ENCODE measurements around the gene MED10.

The MED10 gene

DNA sequence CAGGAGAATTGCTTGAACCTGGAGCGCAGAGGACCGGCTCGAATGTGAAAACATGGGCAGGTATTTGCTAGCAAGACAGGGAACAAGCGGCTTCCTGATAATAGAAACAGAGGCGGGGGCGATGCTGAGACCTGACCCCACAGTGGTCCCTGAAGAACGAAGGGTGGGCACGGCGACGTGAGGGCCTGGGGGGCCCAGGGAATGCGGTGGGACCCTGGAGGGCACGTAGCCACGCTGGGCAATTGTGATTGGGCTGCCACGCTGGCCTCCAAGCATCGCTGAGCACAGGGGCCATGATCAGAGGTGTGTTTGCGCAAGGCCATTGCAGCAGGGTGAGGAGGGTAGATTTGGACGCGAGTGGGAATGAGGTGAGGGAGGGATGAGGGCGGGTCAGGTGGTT, 30.7 kb downstream of the MED10 start:
- no peak for DNase-seq

- no peak for DNase-seq
Measured at GRCh38 chr5:6347165-6347564, 31.2 kb downstream of the MED10 start.

- no peak for DNase-seq
Measured at GRCh38 chr5:6344593-6344989, 33.8 kb downstream of the MED10 start.

DNA sequence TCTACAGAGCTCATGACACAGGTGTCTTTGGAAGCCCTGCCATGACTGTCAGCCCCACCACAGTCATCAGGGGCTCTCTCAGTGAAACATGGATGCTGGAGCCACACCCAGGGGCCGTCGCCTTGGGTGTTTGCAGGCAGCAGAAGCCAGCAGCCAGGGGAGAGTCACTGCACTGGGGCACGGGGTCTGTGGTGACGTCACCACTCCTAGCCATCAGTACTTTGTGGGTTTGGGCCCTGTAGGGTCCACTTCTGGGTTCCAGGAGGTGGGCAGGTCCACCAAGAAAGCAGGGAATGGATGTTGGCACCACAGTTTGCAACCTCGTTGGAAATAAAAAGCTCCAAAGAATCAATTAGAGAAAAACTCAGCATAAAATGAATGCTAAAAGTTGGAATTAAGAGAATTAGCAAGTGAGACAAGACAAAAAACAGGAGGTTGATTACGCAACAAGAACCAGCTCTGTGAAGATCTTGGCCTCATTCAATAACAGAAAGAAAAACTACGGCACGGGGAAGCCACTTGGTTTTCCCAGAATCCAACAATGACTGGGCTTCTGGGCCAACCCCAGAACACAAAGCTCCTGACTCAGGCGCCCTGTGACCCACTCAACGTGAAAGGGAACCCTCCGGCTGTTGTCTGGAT, 34.3 kb downstream of the MED10 start:
- no peak for DNase-seq

- no peak for DNase-seq
Measured at GRCh38 chr5:6342689-6343315, 35.5 kb downstream of the MED10 start.

DNA sequence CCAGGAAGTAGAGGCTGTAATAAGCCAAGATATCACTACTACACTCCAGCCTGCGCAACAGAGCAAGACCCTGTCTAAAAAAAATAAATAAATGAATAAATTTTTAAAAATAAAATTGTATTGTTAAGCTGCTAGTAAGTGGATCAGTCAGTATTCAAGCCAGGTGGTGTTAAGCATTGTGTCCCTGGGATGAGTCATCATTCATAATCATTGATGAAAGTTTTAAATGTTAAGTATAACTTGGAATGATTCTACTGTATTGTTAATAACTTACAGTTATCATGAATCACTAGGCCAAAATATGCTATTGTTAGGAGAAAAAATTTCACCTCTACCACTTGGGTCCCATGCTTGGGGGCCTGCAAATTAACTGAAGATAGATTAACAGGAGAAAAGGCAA, 38.2 kb downstream of the MED10 start:
- no peak for DNase-seq

- no peak for DNase-seq
Measured at GRCh38 chr5:6338871-6339270, 39.5 kb downstream of the MED10 start.

DNA sequence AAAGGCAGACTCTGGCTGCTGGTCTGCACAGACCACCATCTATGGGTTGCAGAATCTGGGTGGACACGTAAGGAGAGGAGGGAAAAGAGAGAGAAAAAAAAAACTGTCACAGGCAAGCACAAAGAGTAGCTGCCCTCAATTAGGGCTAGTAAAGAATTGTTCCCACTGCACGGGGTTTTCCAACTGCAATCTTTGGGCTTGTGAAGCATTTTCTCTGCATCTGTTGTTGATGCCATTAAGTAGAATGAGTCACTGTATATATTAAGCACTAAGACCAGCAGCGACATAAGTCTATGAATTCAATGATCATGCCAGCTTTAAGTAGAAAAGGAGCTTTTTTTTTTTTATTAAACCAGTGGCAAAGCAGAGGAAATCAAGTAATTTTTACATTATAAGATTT, 40.2 kb downstream of the MED10 start:
- DNase-seq: no peak

GRCh38 chr5:6333182-6333905, 45.0 kb downstream of the MED10 start:
- DNase-seq: no peak

DNA sequence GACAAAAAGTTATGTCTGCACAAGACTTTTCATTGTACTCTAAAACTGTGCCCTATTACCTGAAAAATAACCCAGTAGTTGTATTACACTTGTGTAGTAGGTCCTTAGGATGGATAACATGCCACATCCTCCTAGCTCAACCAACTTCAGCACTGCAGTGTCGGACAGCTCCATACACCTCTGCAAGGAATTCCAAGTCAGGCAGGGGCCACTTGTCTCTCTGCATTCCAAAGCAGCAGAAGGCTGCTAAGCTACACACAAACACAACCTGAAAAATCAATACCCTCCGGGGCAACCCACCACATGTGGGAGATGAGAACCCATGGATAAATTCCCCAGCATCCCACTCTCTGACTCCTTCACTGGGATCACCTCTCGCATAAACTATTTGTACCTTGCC, 50.2 kb downstream of the MED10 start:
- DNase-seq: peak; percentile 45

DNA sequence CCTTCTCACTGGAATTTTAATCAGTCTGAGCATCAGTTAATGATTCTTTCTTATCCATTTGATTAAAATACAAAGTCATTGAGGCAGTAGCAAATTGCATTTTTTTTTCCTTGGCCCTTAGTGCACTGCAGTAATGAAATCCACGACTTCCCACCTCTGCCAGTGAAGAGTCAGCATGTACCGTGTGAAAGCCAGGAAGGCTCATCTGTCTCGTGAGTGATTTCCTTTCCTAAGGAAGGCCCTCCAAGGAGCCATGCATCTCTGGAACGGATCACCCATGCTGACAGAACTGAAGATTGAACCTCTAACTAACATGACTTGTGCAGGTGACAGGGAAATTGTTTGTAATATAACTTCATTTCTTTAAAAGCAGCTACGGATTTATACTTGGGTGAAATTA, 51.6 kb downstream of the MED10 start:
- DNase-seq: no peak

- DNase-seq: no peak
Measured at GRCh38 chr5:6322163-6322713, 56.1 kb downstream of the MED10 start.

Data from OCI-M1 (cell line).